GM12878 (cell line): ENCODE results near the gene CHURC1. TPM values are rescaled to one million over a fixed set of nuclear protein-coding genes. Genes with fewer than 3 reads are reported as not detected.

Experiments used
- ATAC-seq: fragments of 200-7000 bp; cut with Tn5 transposase; 3 replicates; pipeline ENCODE4 v1.9.1; 2020; ENCODE audit warnings: mild to moderate bottlenecking, moderate library complexity
- BruUV-seq: library from RNA; stranded (reverse); fragments of 400-500 nt; replicated peaks from 2 replicates; lab custom pipeline; 2021; lab: Mats Ljungman, UMichigan
- CTCF ChIA-PET: fragments of 300-600 bp; sonication (Branson Sonifier 250); formaldehyde crosslinking; extraction: SDS; loops from one replicate; lab custom pipeline; 2021; ENCODE audit warnings: inconsistent platforms; lab: Yijun Ruan, JAX
- POLR2A ChIA-PET: fragments of 350-600 bp; formaldehyde crosslinking; extraction: SDS; loops from one replicate; lab custom pipeline; 2021; ENCODE audit warnings: inconsistent platforms; lab: Charles Lee
- RAD21 ChIA-PET: fragments of 300-600 bp; sonication (Branson Sonifier 250); formaldehyde crosslinking; loops from one replicate; lab custom pipeline; 2023; ENCODE audit warnings: antibody characterized with exemption; ENCODE audit not compliant: unreplicated experiment; lab: Charles Lee
- SMC1A ChIA-PET: fragments of 300-600 bp; sonication (Branson Sonifier 250); formaldehyde crosslinking; loops from one replicate; lab custom pipeline; 2023; ENCODE audit not compliant: unreplicated experiment, uncharacterized antibody; lab: Charles Lee
- DNase-seq: peaks from one replicate; pipeline ENCODE4 v3.0.0-alpha.2; 2011; ENCODE audit warnings: low read depth, low spot score
- FAIRE-seq: peaks from 3 replicates; lab custom pipeline; 2011; peaks lifted over from hg19 to GRCh38; lab: Jason Lieb, UNC
- H2AFZ ChIP-seq: 2 replicates; pipeline ENCODE4 v1.6.0; 2011; ENCODE audit warnings: low read depth, low read length, control low read depth; ENCODE audit not compliant: control insufficient read depth
- H3K27ac ChIP-seq: 2 replicates; pipeline ENCODE4 v1.5.1; 2011; ENCODE audit warnings: control low read depth; ENCODE audit not compliant: control insufficient read depth, insufficient read depth
- H3K27me3 ChIP-seq, 2 experiments: replicated peaks in 1 of 2; 2 replicates each; pipeline versions ENCODE4 v1.6.0 to v1.6.1; 2011; ENCODE audit warnings: low read length in 1 of 2; ENCODE audit not compliant: control insufficient read depth in 2 of 2, insufficient read depth in 2 of 2
- H3K36me3 ChIP-seq, 2 experiments: 2 replicates each; pipeline ENCODE4 v1.5.1; 2011; ENCODE audit warnings: low read length in 1 of 2; ENCODE audit not compliant: control insufficient read depth in 2 of 2, insufficient read depth in 2 of 2
- H3K4me1 ChIP-seq: 2 replicates; pipeline ENCODE4 v1.6.1; 2011; ENCODE audit warnings: mild to moderate bottlenecking, low read length, moderate library complexity, mixed read lengths; ENCODE audit not compliant: control insufficient read depth, insufficient read depth
- H3K4me2 ChIP-seq: 2 replicates; pipeline ENCODE4 v1.6.0; 2011; ENCODE audit warnings: control low read depth; ENCODE audit not compliant: control insufficient read depth, insufficient read depth
- H3K4me3 ChIP-seq: fragments of 200-600 bp; sonication (generic); 2 replicates; pipeline ENCODE4 v1.5.1; 2016
- H3K79me2 ChIP-seq: 2 replicates; pipeline ENCODE4 v1.6.0; 2011; ENCODE audit warnings: low read length; ENCODE audit not compliant: control insufficient read depth, insufficient read depth
- H3K9ac ChIP-seq: 2 replicates; pipeline ENCODE4 v1.8.0; 2011; ENCODE audit warnings: low read length, control low read depth, mixed read lengths; ENCODE audit not compliant: control insufficient read depth, insufficient read depth
- H3K9me3 ChIP-seq: replicated peaks from 3 replicates; pipeline ENCODE4 v1.5.1; 2011; ENCODE audit warnings: mild to moderate bottlenecking, low read length; ENCODE audit not compliant: control insufficient read depth, insufficient read depth
- H4K20me1 ChIP-seq: 2 replicates; pipeline ENCODE4 v1.6.0; 2011; ENCODE audit not compliant: control insufficient read depth, insufficient read depth
- CHD1 ChIP-seq: IDR thresholded peaks from 2 replicates; pipeline ENCODE4 v1.6.1; 2012; ENCODE audit warnings: low read depth, low read length, improper control_type of control experiment
- CREB1 ChIP-seq: IDR thresholded peaks from 2 replicates; pipeline ENCODE4 v1.6.1; 2012; ENCODE audit warnings: low read depth, mild to moderate bottlenecking, inconsistent platforms
- IRF4 ChIP-seq: IDR thresholded peaks from 2 replicates; pipeline ENCODE4 v1.6.1; 2011; ENCODE audit warnings: low read depth, low read length
- JUND ChIP-seq: IDR thresholded peaks from 2 replicates; pipeline ENCODE4 v1.6.1; 2012; ENCODE audit warnings: low read depth, mild to moderate bottlenecking, low read length, improper control_type of control experiment, moderate library complexity
- LARP7 ChIP-seq: fragments of 450-650 bp; IDR thresholded peaks from 2 replicates; pipeline ENCODE4 v1.6.1; 2017; ENCODE audit warnings: mild to moderate bottlenecking
- MYC ChIP-seq: IDR thresholded peaks from 2 replicates; pipeline ENCODE4 v1.6.1; 2011; ENCODE audit warnings: mild to moderate bottlenecking, low read length, moderate library complexity, inconsistent platforms; ENCODE audit not compliant: insufficient read depth, insufficient replicate concordance, insufficient read length, severe bottlenecking
- NBN ChIP-seq: fragments of 450-650 bp; IDR thresholded peaks from 2 replicates; pipeline ENCODE4 v1.6.1; 2016
- NFXL1 ChIP-seq: fragments of 450-650 bp; IDR thresholded peaks from 2 replicates; pipeline ENCODE4 v1.6.1; 2017; ENCODE audit warnings: antibody characterized with exemption, mild to moderate bottlenecking, borderline replicate concordance
- NFYA ChIP-seq: IDR thresholded peaks from 2 replicates; pipeline ENCODE4 v1.6.1; 2011; ENCODE audit warnings: low read depth, mild to moderate bottlenecking, low read length, improper control_type of control experiment, borderline replicate concordance
- NR2C2 ChIP-seq: IDR thresholded peaks from 2 replicates; pipeline ENCODE4 v1.6.1; 2011; ENCODE audit warnings: borderline replicate concordance, low read depth; ENCODE audit not compliant: control insufficient read depth, insufficient read length
- RBBP5 ChIP-seq: fragments of 200-600 bp; sonication (generic); conservative IDR thresholded peaks from 2 replicates; pipeline ENCODE4 v1.6.1; 2016
- RFX5 ChIP-seq: IDR thresholded peaks from 2 replicates; pipeline ENCODE4 v1.6.1; 2011; ENCODE audit warnings: low read depth, low read length, improper control_type of control experiment
- WGBS: methylation state at CpG from one replicate; pipeline ENCODE4 v1.1.6; 2016; ENCODE audit warnings: low lambda C conversion rate; ENCODE audit not compliant: insufficient replicate concordance, insufficient coverage; ENCODE audit errors: missing lambda C conversion rate; 5-methylcytosine and 5-hydroxymethylcytosine counted together
- in situ Hi-C: fragments of 300-500 bp; cut with MboI; formaldehyde crosslinking; loops from 9 replicates; pipeline ENCODE4 v1.14.3; 2018; ENCODE audit warnings: mixed read lengths
- intact Hi-C: fragments of 100-400 bp; cut with micrococcal nuclease; formaldehyde crosslinking; loops from one replicate; pipeline ENCODE4 v1.14.2; 2022; ENCODE audit not compliant: unreplicated experiment
- polyA plus RNA-seq, 11 experiments: library from polyadenylated mRNA; depleted of rRNA in 4 of 11; unstranded in 6 of 11; stranded (reverse) in 5 of 11; fragments of >200 nt; fragmentation: Nextera tagmentation in 4 of 11; fragmentation: Illumina TruSeq in 1 of 11; extraction: Ambion mirVana in 4 of 11; extraction: Trizol in 1 of 11; gene quantifications; 1 replicate in 1 of 11; 2 replicates in 10 of 11; pipeline versions ENCODE4 v1.2.1 to v1.2.3, GENCODE V29; 2011 to 2016; ENCODE audit warnings: inconsistent platforms in 2 of 11, missing spikeins in 2 of 11, low read depth in 1 of 11
- total RNA-seq, 4 experiments: library from RNA; depleted of rRNA in 3 of 4; stranded (reverse); fragments of >200 nt in 3 of 4; fragmentation: Illumina TruSeq in 1 of 4; extraction: Trizol in 1 of 4; gene quantifications; 2 replicates each; pipeline versions ENCODE4 v1.2.1 to v1.2.3, GENCODE V29; 2013 to 2021
- TF ChIP-seq, protein P1 (sequence below): IDR thresholded peaks from 2 replicates; pipeline ENCODE4 v1.6.1; 2012; ENCODE audit warnings: low read depth, low read length, improper control_type of control experiment
- TF ChIP-seq, protein P2 (sequence below): IDR thresholded peaks from 2 replicates; pipeline ENCODE4 v1.6.1; 2012; ENCODE audit warnings: improper control_type of control experiment, low read depth, low read length; ENCODE audit not compliant: insufficient replicate concordance
- TF ChIP-seq, protein P3 (sequence below): fragments of 450-650 bp; IDR thresholded peaks from 2 replicates; pipeline ENCODE4 v1.6.1; 2017; ENCODE audit warnings: low read depth, mild to moderate bottlenecking, moderate library complexity
- TF ChIP-seq, protein P4 (sequence below): fragments of 450-650 bp; IDR thresholded peaks from 2 replicates; pipeline ENCODE4 v1.6.1; 2016; ENCODE audit warnings: mild to moderate bottlenecking

CHURC1 gene
- total and polyA plus RNA-seq, 10 of the 15 experiments (the other 5 are each of a cell fraction or from before 2014, with no cell fraction given), result 41.0 to 421 (median 140) TPM

DNA sequence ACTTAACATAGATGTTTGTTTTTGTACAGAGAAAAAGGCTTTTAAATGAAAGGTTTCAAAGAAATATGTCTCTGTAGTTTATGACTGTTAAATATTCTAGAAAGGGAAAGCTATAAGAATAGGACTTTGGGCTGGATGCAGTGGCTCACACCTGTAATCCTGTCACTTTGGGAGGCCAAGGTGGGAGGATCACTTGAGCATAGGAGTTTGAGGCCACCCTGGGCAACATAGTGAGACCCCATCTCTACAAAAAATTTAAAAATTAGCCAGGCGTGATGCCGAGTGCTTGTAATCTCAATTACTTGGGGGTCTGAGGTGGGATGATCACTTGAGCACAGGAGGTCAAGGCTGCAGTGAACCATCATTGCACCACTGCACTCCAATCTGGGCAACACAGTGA is 16.9 kb downstream of the CHURC1 start:
- CTCF ChIA-PET, result no interaction called here
- POLR2A ChIA-PET, result interaction anchor here (0.7 kb wide), 1 partner anchor 16 kb away, joined by 9 read pairs; no protein-coding TSS in a partner anchor
- no peak overlapping the region for H2AFZ ChIP-seq
- no peak overlapping the region for H3K9ac ChIP-seq
- WGBS, result 94% methylated on average over 2 of the region's 2 CpGs
- H3K4me3 ChIP-seq, result no peak overlapping the region
- no TSS peak for BruUV-seq
- intact Hi-C loops, result no loop called here
- no peaks in the 10 kb centered on the region for H3K9me3 ChIP-seq
- H3K4me1 ChIP-seq, result peaks cover 17% of the 10 kb centered on the region
- RAD21 ChIA-PET, result no interaction called here
- SMC1A ChIA-PET, result interaction anchor here (0.9 to 1.2 kb wide), 2 partner anchors 12 to 40 kb away, joined by 3 read pairs; no protein-coding TSS in a partner anchor
- ATAC-seq (no peak), DNase-seq (no peak), FAIRE-seq (no peak)
- H3K27ac ChIP-seq, result no peak overlapping the region
- no peak overlapping the region for H3K4me2 ChIP-seq
- no peaks in the 10 kb centered on the region; the same call in 1 of the 2 replicates for H3K79me2 ChIP-seq
- H4K20me1 ChIP-seq, result no peaks in the 10 kb centered on the region
- H3K36me3 ChIP-seq, result peaks cover 1 to 31% of the 10 kb centered on the region in 2 experiments
- H3K27me3 ChIP-seq, result no peaks in the 10 kb centered on the region
- in situ Hi-C loops, result no loop called here
- TF ChIP-seq LARP7 (no peak), RBBP5 (no peak), CHD1 (no peak), NFYA (no peak), NBN (no peak), NFXL1 (no peak), IRF4 (no peak), JUND (no peak), CREB1 (no peak), MYC (no peak), RFX5 (no peak), NR2C2 (no peak)
- TF ChIP-seq, protein P1, sequence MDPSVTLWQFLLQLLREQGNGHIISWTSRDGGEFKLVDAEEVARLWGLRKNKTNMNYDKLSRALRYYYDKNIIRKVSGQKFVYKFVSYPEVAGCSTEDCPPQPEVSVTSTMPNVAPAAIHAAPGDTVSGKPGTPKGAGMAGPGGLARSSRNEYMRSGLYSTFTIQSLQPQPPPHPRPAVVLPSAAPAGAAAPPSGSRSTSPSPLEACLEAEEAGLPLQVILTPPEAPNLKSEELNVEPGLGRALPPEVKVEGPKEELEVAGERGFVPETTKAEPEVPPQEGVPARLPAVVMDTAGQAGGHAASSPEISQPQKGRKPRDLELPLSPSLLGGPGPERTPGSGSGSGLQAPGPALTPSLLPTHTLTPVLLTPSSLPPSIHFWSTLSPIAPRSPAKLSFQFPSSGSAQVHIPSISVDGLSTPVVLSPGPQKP, result no peak
- TF ChIP-seq, protein P2, sequence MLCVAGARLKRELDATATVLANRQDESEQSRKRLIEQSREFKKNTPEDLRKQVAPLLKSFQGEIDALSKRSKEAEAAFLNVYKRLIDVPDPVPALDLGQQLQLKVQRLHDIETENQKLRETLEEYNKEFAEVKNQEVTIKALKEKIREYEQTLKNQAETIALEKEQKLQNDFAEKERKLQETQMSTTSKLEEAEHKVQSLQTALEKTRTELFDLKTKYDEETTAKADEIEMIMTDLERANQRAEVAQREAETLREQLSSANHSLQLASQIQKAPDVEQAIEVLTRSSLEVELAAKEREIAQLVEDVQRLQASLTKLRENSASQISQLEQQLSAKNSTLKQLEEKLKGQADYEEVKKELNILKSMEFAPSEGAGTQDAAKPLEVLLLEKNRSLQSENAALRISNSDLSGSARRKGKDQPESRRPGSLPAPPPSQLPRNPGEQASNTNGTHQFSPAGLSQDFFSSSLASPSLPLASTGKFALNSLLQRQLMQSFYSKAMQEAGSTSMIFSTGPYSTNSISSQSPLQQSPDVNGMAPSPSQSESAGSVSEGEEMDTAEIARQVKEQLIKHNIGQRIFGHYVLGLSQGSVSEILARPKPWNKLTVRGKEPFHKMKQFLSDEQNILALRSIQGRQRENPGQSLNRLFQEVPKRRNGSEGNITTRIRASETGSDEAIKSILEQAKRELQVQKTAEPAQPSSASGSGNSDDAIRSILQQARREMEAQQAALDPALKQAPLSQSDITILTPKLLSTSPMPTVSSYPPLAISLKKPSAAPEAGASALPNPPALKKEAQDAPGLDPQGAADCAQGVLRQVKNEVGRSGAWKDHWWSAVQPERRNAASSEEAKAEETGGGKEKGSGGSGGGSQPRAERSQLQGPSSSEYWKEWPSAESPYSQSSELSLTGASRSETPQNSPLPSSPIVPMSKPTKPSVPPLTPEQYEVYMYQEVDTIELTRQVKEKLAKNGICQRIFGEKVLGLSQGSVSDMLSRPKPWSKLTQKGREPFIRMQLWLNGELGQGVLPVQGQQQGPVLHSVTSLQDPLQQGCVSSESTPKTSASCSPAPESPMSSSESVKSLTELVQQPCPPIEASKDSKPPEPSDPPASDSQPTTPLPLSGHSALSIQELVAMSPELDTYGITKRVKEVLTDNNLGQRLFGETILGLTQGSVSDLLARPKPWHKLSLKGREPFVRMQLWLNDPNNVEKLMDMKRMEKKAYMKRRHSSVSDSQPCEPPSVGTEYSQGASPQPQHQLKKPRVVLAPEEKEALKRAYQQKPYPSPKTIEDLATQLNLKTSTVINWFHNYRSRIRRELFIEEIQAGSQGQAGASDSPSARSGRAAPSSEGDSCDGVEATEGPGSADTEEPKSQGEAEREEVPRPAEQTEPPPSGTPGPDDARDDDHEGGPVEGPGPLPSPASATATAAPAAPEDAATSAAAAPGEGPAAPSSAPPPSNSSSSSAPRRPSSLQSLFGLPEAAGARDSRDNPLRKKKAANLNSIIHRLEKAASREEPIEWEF, result no peak
- TF ChIP-seq, protein P3, sequence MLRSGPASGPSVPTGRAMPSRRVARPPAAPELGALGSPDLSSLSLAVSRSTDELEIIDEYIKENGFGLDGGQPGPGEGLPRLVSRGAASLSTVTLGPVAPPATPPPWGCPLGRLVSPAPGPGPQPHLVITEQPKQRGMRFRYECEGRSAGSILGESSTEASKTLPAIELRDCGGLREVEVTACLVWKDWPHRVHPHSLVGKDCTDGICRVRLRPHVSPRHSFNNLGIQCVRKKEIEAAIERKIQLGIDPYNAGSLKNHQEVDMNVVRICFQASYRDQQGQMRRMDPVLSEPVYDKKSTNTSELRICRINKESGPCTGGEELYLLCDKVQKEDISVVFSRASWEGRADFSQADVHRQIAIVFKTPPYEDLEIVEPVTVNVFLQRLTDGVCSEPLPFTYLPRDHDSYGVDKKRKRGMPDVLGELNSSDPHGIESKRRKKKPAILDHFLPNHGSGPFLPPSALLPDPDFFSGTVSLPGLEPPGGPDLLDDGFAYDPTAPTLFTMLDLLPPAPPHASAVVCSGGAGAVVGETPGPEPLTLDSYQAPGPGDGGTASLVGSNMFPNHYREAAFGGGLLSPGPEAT, result no peak
- TF ChIP-seq, protein P4, sequence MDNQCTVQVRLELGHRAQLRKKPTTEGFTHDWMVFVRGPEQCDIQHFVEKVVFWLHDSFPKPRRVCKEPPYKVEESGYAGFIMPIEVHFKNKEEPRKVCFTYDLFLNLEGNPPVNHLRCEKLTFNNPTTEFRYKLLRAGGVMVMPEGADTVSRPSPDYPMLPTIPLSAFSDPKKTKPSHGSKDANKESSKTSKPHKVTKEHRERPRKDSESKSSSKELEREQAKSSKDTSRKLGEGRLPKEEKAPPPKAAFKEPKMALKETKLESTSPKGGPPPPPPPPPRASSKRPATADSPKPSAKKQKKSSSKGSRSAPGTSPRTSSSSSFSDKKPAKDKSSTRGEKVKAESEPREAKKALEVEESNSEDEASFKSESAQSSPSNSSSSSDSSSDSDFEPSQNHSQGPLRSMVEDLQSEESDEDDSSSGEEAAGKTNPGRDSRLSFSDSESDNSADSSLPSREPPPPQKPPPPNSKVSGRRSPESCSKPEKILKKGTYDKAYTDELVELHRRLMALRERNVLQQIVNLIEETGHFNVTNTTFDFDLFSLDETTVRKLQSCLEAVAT, result no peak
